Thymus (tissue), 11 donors: ENCODE results near the gene TNFRSF12A. TPM values are rescaled to one million over a fixed set of nuclear protein-coding genes. Genes with fewer than 3 reads are reported as not detected.

ENCODE experiments used
- DNase-seq, 9 donors: peaks; one replicate each; pipeline ENCODE4 v3.0.0-alpha.2; 2013; ENCODE audit warnings: low spot score in 9 of 9, low read depth in 6 of 9, missing footprints in 1 of 9
- H3K27ac ChIP-seq, 2 donors: one replicate each; pipeline ENCODE4 v1.5.1; 2013; ENCODE audit warnings: control low read depth in 1 of 2, low read depth in 1 of 2, low read length in 1 of 2, mild to moderate bottlenecking in 1 of 2, moderate library complexity in 1 of 2
- H3K27me3 ChIP-seq, 2 donors: one replicate each; pipeline ENCODE4 v1.5.1; 2013; ENCODE audit warnings: low read length in 1 of 2; ENCODE audit not compliant: control insufficient read depth in 2 of 2, insufficient read depth in 1 of 2
- H3K36me3 ChIP-seq, 2 donors: one replicate each; pipeline ENCODE4 v1.5.1; 2013; ENCODE audit warnings: low read length in 1 of 2, mild to moderate bottlenecking in 1 of 2, moderate library complexity in 1 of 2; ENCODE audit not compliant: control insufficient read depth in 2 of 2, insufficient read depth in 2 of 2
- H3K4me1 ChIP-seq, 2 donors: one replicate each; pipeline ENCODE4 v1.5.1; 2013; ENCODE audit warnings: low read length in 2 of 2; ENCODE audit not compliant: control insufficient read depth in 2 of 2, insufficient read depth in 2 of 2
- H3K4me3 ChIP-seq, 2 donors: one replicate each; pipeline ENCODE4 v1.5.1; 2013; ENCODE audit warnings: low read length in 2 of 2, control low read depth in 1 of 2, mild to moderate bottlenecking in 1 of 2
- H3K9me3 ChIP-seq, 2 donors: one replicate each; pipeline ENCODE4 v1.5.1; 2013; ENCODE audit warnings: low read length in 1 of 2, mild to moderate bottlenecking in 1 of 2; ENCODE audit not compliant: control insufficient read depth in 2 of 2, insufficient read depth in 1 of 2
- WGBS: extraction: QIAGEN DNeasy Blood & Tissue Kit; methylation state at CpG from one replicate; pipeline ENCODE4 v1.1.7; 2013; 5-methylcytosine and 5-hydroxymethylcytosine counted together
- polyA plus RNA-seq: library from polyadenylated mRNA; stranded (reverse); fragments of 200-250 nt; gene quantifications from one replicate; pipeline ENCODE4 v1.2.3, GENCODE V29; 2013
- total RNA-seq: library from RNA; stranded (reverse); fragments of 120-200 nt; gene quantifications from one replicate; pipeline ENCODE4 v1.2.4, GENCODE V29; 2013
- donor health status: healthy.

The TNFRSF12A gene
- total and polyA plus RNA-seq, 2 donors = 5.1 to 46.9 TPM

GRCh38 chr16:2982402-2982801 is 37.8 kb upstream of the TNFRSF12A start:
- H3K9me3 ChIP-seq = peaks cover 0 to 4% of the 10 kb centered on the region in 2 donors
- H3K4me1 ChIP-seq = peaks cover 7 to 39% of the 10 kb centered on the region in 2 donors
- DNase-seq = no peak
- no peak overlapping the region for H3K27ac ChIP-seq
- H3K36me3 ChIP-seq = peaks cover 3 to 9% of the 10 kb centered on the region in 2 donors
- no peak overlapping the region for H3K4me3 ChIP-seq
- peaks cover 3 to 32% of the 10 kb centered on the region in 2 donors for H3K27me3 ChIP-seq
- WGBS = 97% methylated on average over 5 of the region's 5 CpGs

GRCh38 chr16:2983706-2984136 is 36.4 kb upstream of the TNFRSF12A start:
- Histone ChIP-seq H3K4me1 (peaks cover 7 to 36% of the 10 kb centered on the region in 2 donors), H3K9me3 (no peaks in the 10 kb centered on the region), H3K27me3 (peaks cover 6 to 38% of the 10 kb centered on the region in 2 donors), H3K4me3 (no peak overlapping the region), H3K27ac (no peak overlapping the region), H3K36me3 (no peaks in the 10 kb centered on the region)
- WGBS = 11% methylated on average over 42 of the region's 42 CpGs
- peak in 3 of 9 donors; percentile 65 to 78 (median 76) for DNase-seq

- DNase-seq = no peak
- H3K4me1 ChIP-seq = peaks cover 2 to 41% of the 10 kb centered on the region in 2 donors
- WGBS = 97% methylated on average over 9 of the region's 9 CpGs
These were observed 34.7 kb upstream of the TNFRSF12A start for GRCh38 chr16:2985462-2985861.

GRCh38 chr16:2985893-2986355 is 34.2 kb upstream of the TNFRSF12A start:
- H3K4me3 ChIP-seq = no peak overlapping the region
- no peaks in the 10 kb centered on the region for H3K9me3 ChIP-seq
- H3K36me3 ChIP-seq = no peaks in the 10 kb centered on the region
- H3K4me1 ChIP-seq = peaks cover under 1 to 40% of the 10 kb centered on the region in 2 donors
- H3K27ac ChIP-seq = peak overlapping the region in 1 of 2 donors; percentile 10
- peaks cover 9 to 56% of the 10 kb centered on the region in 2 donors for H3K27me3 ChIP-seq
- DNase-seq = no peak
- WGBS = 96% methylated on average over 15 of the region's 15 CpGs

More at GRCh38 chr16:2985462-2985861, 34.7 kb upstream of the TNFRSF12A start:
- Histone ChIP-seq H3K27me3 (peaks cover 9 to 51% of the 10 kb centered on the region in 2 donors), H3K9me3 (no peaks in the 10 kb centered on the region), H3K36me3 (no peaks in the 10 kb centered on the region), H3K27ac (no peak overlapping the region), H3K4me3 (no peak overlapping the region)

- no peaks in the 10 kb centered on the region for H3K36me3 ChIP-seq
- WGBS = 73% methylated on average over 17 of the region's 17 CpGs
- DNase-seq = no peak
- H3K4me3 ChIP-seq = no peak overlapping the region
- H3K27me3 ChIP-seq = peaks cover 9 to 58% of the 10 kb centered on the region in 2 donors
- H3K27ac ChIP-seq = no peak overlapping the region
- H3K9me3 ChIP-seq = no peaks in the 10 kb centered on the region
- H3K4me1 ChIP-seq = peaks cover 0 to 34% of the 10 kb centered on the region in 2 donors
These were observed 33.5 kb upstream of the TNFRSF12A start for GRCh38 chr16:2986623-2987188.

- H3K9me3 ChIP-seq = no peaks in the 10 kb centered on the region
- 95% methylated on average over 9 of the region's 9 CpGs for WGBS
- no peak for DNase-seq
- peaks cover 9 to 56% of the 10 kb centered on the region in 2 donors for H3K27me3 ChIP-seq
- no peak overlapping the region for H3K27ac ChIP-seq
- H3K4me1 ChIP-seq = peaks cover 0 to 31% of the 10 kb centered on the region in 2 donors
- no peaks in the 10 kb centered on the region for H3K36me3 ChIP-seq
- H3K4me3 ChIP-seq = no peak overlapping the region
These were observed 32.9 kb upstream of the TNFRSF12A start for GRCh38 chr16:2987286-2987685.

GRCh38 chr16:2987833-2988232 is 32.3 kb upstream of the TNFRSF12A start:
- Histone ChIP-seq H3K36me3 (no peaks in the 10 kb centered on the region), H3K4me1 (peaks cover 0 to 31% of the 10 kb centered on the region in 2 donors), H3K4me3 (no peak overlapping the region), H3K9me3 (no peaks in the 10 kb centered on the region), H3K27ac (no peak overlapping the region), H3K27me3 (peaks cover 9 to 58% of the 10 kb centered on the region in 2 donors)
- 88% methylated on average over 8 of the region's 8 CpGs for WGBS
- no peak for DNase-seq

GRCh38 chr16:2988590-2989099 is 31.5 kb upstream of the TNFRSF12A start:
- Histone ChIP-seq H3K27ac (peak overlapping the region; percentile 9 to 29), H3K27me3 (peaks cover 9 to 55% of the 10 kb centered on the region in 2 donors), H3K4me3 (no peak overlapping the region), H3K9me3 (no peaks in the 10 kb centered on the region), H3K36me3 (no peaks in the 10 kb centered on the region), H3K4me1 (peaks cover 0 to 28% of the 10 kb centered on the region in 2 donors)
- no peak for DNase-seq
- 89% methylated on average over 8 of the region's 8 CpGs for WGBS

GRCh38 chr16:2990891-2991290 is 29.3 kb upstream of the TNFRSF12A start:
- Histone ChIP-seq H3K27me3 (peaks cover 5 to 36% of the 10 kb centered on the region in 2 donors), H3K36me3 (no peaks in the 10 kb centered on the region), H3K27ac (no peak overlapping the region), H3K9me3 (no peaks in the 10 kb centered on the region), H3K4me3 (no peak overlapping the region), H3K4me1 (peaks cover 0 to 28% of the 10 kb centered on the region in 2 donors)
- DNase-seq = no peak
- 91% methylated on average over 10 of the region's 10 CpGs for WGBS
